Left ventricle myocardium superior (tissue), 1 donor: ENCODE data around the gene PINLYP. TPM values are rescaled to one million over a fixed set of nuclear protein-coding genes. Genes with fewer than 3 reads are reported as not detected.

Source experiments
- ATAC-seq: fragments of 200-7000 bp; cut with Tn5 transposase; one replicate; pipeline ENCODE4 v1.9.1; 2020; ENCODE audit warnings: mild to moderate bottlenecking, moderate library complexity
- DNase-seq: peaks from one replicate; pipeline ENCODE4 v3.0.0-alpha.2; 2020
- intact Hi-C: fragments of 100-400 bp; cut with micrococcal nuclease; formaldehyde crosslinking; loops from one replicate; pipeline ENCODE4 v1.11.0; 2022
- total RNA-seq: library from RNA; stranded (reverse); fragmentation: NEBNext Ultra II Directional; extraction: Animal tissue kit (Norgen Biotek cat#: 25700); gene quantifications from one replicate; pipeline ENCODE4 v1.2.1, GENCODE V29; 2021
- donor health status: DM: no; HTN: yes; CAD: no; lungs with severe emphysema.

PINLYP gene
- total RNA-seq, 1 donor from 2014 or later: 1.4 TPM

- no peak for ATAC-seq
- no peak for DNase-seq
- intact Hi-C loops: no loop called here
Measured at GRCh38 chr19:43620061-43621001, 44.7 kb downstream of the PINLYP start.

- DNase-seq (no peak), ATAC-seq (no peak)
- intact Hi-C loops: no loop called here
Measured at GRCh38 chr19:43622070-43622469, 46.5 kb downstream of the PINLYP start.

DNA sequence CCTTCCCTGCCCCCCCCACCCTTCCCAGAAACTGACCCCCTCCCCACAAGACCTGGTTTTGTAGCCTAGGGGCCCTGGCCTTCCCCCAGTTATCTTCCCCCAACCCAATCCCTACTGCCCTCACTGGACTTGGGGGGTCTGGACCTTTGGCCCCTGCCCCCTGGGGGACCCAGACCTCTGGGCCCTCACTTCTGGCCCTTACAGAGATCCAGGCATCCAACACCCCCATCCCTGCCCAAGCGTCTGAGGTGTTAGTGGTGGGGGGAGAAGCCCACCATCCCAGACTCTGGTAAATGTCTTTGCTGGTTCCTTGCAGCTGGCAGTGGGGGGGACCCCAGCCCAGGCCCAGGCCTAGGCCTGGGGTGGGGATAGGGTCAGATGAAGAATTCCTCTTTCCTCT, 47.4 kb downstream of the PINLYP start:
- ATAC-seq (no peak), DNase-seq (no peak)

GRCh38 chr19:43623889-43624670, 48.5 kb downstream of the PINLYP start:
- no peak for DNase-seq
- intact Hi-C loops: no loop called here
- no peak for ATAC-seq

More for the DNA sequence above, 47.4 kb downstream of the PINLYP start:
- intact Hi-C loops: no loop called here

GRCh38 chr19:43624933-43625332, 49.3 kb downstream of the PINLYP start:
- intact Hi-C loops: no loop called here
- DNase-seq (peak; percentile 68), ATAC-seq (no peak)

DNA sequence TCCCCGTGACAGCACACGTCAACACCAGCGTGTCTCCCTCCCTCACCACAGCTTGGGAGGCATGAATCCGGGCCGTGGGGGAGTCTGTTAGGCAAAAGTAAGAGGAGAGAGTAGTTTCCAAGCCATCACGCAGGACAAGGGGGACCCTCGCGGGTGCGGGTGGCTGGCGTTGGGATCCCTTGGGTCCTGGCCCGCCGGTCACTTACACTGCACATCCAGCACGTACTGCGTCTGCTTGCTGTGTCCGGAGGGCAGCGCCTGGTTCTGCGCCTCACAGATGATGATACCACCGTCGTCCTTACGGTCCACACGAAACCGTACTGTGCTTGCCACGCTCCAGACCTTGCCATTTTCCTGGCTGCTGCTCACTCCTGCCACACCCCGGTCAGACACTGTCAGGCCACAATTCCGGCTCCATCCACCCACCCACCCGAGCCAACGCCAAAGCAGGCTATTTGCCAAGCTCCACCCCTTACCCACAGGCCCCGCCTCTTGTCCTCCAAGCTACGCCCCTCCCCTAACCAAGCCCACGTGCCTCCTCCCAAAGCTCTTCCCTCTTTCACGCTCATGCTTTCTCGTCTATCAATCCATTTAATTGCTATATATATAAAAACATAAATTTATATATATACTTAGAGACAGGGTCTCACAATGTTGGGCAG, 50.4 kb downstream of the PINLYP start:
- intact Hi-C loops: no loop called here
- ATAC-seq: no peak
- DNase-seq: no peak

- intact Hi-C loops: no loop called here
- no peak for DNase-seq
- no peak for ATAC-seq
Measured at GRCh38 chr19:43626838-43627237, 51.2 kb downstream of the PINLYP start.

DNA sequence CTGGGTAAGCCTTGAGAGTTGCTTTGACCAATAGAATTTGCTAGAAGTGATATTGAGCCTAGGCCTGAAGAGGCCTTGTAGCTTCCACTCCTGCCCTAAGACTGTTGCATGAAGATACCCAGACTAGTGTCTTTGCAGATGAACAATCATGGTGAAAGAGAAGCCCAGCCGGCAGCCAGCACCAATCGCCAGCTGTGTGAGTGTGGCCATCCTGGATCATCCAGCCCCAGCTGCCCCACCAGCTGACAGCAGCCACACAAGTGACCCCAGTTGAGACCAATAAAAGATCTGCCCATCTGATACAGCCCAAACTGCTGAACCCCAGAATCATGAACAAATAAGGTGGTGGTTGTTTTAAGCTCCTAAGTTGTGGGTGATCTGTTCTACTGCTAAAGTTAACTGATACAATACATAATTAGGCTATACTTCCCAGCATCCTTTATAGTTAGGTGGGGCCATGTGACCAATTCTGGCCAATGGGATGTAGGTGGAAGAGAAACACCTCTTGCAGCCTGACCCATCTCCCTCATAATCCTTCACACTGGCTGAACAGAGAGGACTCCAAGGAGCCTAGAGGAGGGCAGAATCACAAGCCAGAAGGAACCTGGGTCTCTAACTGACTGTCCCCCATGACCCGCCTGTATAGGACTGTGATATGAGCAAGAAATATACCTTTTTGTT, 53.2 kb downstream of the PINLYP start:
- intact Hi-C loops: no loop called here
- ATAC-seq (no peak), DNase-seq (no peak)

DNA sequence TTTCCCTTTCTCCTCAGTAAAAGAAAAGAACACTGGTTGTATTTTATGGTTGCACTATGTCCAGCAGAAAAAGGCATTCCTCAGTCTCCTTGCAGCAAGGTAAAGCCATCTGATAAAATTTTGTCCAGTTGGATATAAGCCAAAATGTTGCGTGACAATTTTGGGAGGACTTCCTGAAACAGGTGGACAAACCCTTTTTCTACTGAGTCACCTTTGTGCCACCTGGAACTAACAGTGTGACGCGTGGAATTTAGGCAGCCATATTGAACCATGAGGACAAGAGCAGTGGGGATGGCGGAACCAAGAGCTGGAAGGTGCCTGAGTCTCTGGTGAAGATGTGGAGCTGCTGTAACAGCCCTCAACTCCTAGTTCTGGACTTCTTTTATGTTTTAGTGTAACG, 55.9 kb downstream of the PINLYP start:
- DNase-seq (no peak), ATAC-seq (no peak)
- intact Hi-C loops: no loop called here

Other genes starting within 250 kb of the PINLYP start
- 0.22 TPM for gene CD177, start 222.1 kb upstream of the PINLYP start, total RNA-seq
- not detected for gene TEX101, start 160.9 kb upstream of the PINLYP start, total RNA-seq
- 0.15 TPM for gene LYPD3, start 110.2 kb upstream of the PINLYP start, total RNA-seq
- 6.0 TPM for gene PHLDB3, start 71.1 kb upstream of the PINLYP start, total RNA-seq
- gene ETHE1, start 48.6 kb upstream of the PINLYP start, total RNA-seq: 16.2 TPM
- 1.8 TPM for gene ZNF575, start 42.6 kb upstream of the PINLYP start, total RNA-seq
- gene XRCC1, start 274 bp upstream of the PINLYP start, total RNA-seq: 15.7 TPM
- 19.6 TPM for gene IRGQ, start 20.3 kb downstream of the PINLYP start, total RNA-seq
- 12.2 TPM for gene ZNF576, start 20.8 kb downstream of the PINLYP start, total RNA-seq
- 0.20 TPM for gene SRRM5, start 36.3 kb downstream of the PINLYP start, total RNA-seq
- 38.6 TPM for gene ZNF428, start 43.8 kb downstream of the PINLYP start, total RNA-seq
- 10.5 TPM for gene CADM4, start 64.0 kb downstream of the PINLYP start, total RNA-seq
- 5.1 TPM for gene PLAUR, start 94.4 kb downstream of the PINLYP start, total RNA-seq
- not detected for gene IRGC, start 140.3 kb downstream of the PINLYP start, total RNA-seq
- 17.9 TPM for gene SMG9, start 179.2 kb downstream of the PINLYP start, total RNA-seq
- gene KCNN4, start 205.2 kb downstream of the PINLYP start, total RNA-seq: 0.50 TPM
- 0.89 TPM for gene LYPD5, start 226.6 kb downstream of the PINLYP start, total RNA-seq